Measurements from ENCODE around the gene FMNL2.

DNA sequence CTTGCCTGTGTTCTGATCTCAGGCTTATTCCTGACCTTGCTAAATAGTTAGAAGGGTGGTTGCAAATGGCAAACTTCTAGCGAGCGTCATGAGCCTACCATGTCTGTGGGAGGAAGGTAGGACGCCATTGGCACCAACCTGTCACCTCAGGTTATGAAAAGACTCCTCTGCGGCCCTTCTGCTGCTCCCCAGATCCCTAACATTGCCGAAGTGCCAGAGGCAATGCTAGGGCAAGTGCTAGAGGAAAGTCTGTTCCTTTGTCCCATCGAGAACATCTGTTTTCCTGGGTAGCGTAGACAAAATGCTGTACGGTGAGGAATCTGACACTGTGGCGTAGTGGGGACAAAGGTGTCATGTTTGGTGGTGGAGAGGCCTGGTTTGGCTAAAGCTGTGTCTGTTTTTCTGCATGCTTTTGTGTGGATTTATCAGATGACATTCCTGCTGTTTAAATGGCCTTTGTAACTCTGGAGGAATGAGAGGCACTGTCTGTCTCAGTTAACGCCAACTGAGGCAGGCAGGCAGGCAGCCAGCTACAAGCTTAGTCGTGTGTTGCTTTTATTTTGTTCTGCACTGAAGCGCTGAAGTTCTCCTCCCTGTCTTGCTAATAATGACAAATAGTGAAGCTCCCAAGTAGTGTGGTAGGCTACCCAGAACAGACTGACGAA lies 288.2 kb downstream of the FMNL2 start:
- TF ChIP-seq, protein P1, sequence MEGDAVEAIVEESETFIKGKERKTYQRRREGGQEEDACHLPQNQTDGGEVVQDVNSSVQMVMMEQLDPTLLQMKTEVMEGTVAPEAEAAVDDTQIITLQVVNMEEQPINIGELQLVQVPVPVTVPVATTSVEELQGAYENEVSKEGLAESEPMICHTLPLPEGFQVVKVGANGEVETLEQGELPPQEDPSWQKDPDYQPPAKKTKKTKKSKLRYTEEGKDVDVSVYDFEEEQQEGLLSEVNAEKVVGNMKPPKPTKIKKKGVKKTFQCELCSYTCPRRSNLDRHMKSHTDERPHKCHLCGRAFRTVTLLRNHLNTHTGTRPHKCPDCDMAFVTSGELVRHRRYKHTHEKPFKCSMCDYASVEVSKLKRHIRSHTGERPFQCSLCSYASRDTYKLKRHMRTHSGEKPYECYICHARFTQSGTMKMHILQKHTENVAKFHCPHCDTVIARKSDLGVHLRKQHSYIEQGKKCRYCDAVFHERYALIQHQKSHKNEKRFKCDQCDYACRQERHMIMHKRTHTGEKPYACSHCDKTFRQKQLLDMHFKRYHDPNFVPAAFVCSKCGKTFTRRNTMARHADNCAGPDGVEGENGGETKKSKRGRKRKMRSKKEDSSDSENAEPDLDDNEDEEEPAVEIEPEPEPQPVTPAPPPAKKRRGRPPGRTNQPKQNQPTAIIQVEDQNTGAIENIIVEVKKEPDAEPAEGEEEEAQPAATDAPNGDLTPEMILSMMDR (conservative IDR thresholded peaks at IDR 0.05; ENCODE audit: low read depth, low read length) = no peak
- TF ChIP-seq EZH2 (IDR thresholded peaks at IDR 0.05; ENCODE audit: borderline replicate concordance, low read depth, low read length, poor library complexity, severe bottlenecking) = no peak

All from A673 (cell line).